HG02885 (cell line): ENCODE measurements around the gene TMEM184B.

Experiments
- ATAC-seq: cut with Tn5 transposase; IDR thresholded peaks from one replicate; pipeline ENCODE4 v1.9.1; 2021; ENCODE audit warnings: mild to moderate bottlenecking; ENCODE audit not compliant: unreplicated experiment, poor library complexity

TMEM184B gene

DNA sequence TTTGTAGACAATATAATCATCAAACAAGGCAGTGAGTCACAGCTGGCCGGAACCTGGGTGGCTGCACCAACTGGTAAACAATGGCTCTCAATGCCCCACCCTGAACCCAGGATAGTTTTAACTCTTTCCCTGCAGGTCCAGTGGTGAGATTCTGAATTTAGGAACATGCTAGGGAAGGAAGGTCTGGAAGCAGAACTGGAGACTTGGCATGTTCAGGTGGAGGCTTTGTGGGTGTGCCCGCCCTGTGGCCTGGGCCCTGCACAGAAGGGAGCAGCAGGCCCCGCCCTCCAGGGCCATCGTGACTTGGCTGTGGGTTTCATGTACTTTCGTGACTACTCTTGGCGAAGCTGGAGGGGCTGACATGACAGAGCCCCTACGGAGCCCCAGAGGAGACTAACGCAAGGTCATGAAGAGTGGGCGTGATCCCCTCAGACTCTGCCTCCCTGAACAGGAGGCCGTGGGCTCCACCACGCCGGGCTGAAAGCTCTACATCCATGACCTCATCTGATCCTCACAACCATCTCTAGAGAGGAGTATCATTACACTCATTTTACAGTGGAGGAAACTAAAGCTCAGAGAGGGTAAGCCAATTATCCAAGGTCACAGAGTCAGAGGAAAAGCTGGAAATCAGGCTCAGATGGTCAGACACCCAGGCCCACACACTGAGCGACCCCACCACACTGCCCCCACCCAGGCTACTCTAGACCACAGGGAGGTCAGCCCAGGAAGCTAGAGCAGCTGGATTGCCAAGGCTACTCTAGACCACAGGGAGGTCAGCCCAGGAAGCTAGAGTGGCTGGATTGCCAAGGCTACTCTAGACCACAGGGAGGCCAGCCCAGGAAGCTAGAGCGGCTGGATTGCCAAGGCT lies 43.7 kb downstream of the TMEM184B start:
- no peak for ATAC-seq

DNA sequence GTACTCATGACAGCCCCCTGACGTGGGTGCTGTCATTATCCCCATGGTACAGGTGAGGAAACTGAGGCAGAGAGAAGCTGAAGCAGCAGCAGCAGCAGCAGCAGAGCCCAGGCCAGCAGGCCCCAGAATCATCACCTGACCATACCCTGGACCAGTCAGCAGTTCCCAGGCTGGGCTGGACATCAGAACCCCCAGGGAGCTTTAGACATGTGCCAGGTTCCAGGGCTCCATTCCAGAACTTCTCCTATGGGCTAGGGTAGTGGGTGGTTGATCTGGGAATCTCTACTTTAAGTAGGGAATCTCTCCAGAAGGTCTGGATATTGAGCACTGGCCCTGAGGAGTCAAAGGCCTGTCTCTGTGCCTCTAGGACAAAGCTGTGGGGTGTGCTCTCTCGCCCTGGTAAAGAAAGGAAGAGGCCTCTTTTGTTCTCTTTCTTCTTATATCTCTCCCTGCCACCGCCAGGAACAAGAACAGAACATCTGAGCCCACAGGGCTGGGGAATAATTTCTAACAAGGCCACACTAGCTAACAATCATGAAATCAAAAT lies 44.4 kb downstream of the TMEM184B start:
- no peak for ATAC-seq

GRCh38 chr22:38226853-38227649 lies 45.8 kb downstream of the TMEM184B start:
- no peak for ATAC-seq

DNA sequence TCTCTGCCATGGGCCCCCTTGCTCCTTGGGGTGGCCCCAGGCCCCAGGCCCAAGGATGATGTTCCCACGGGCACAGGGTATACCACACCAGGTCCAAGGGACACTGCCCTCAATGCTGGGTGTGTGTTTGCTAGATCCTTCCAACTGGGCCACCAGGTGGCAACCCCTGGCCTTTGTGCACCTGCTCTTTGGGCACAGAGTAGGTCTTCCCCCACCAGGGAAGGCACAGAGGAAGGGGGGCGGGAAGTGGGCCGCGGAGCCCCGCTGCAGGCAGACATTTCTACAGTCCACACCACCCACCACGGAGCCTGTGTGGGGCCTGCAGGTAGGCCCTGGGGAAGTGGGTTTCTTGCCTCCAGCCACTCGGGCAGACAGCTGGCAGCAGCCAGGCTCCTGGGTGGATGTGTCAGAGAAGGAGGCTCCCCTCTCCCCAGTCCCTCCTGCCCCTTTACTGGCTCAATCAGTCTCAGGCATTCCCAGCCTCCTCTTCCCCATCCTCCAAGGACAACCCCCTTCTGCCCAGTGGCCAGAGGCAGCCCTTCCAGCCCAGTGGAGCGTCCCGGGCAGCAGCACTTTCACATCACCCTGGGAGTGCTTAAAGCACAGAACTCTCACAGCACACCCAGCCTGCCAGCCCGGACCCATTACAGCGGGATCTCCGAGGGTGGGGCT lies 49.4 kb downstream of the TMEM184B start:
- ATAC-seq = no peak

- ATAC-seq = no peak
Observed at GRCh38 chr22:38222797-38223119, 50.1 kb downstream of the TMEM184B start.

DNA sequence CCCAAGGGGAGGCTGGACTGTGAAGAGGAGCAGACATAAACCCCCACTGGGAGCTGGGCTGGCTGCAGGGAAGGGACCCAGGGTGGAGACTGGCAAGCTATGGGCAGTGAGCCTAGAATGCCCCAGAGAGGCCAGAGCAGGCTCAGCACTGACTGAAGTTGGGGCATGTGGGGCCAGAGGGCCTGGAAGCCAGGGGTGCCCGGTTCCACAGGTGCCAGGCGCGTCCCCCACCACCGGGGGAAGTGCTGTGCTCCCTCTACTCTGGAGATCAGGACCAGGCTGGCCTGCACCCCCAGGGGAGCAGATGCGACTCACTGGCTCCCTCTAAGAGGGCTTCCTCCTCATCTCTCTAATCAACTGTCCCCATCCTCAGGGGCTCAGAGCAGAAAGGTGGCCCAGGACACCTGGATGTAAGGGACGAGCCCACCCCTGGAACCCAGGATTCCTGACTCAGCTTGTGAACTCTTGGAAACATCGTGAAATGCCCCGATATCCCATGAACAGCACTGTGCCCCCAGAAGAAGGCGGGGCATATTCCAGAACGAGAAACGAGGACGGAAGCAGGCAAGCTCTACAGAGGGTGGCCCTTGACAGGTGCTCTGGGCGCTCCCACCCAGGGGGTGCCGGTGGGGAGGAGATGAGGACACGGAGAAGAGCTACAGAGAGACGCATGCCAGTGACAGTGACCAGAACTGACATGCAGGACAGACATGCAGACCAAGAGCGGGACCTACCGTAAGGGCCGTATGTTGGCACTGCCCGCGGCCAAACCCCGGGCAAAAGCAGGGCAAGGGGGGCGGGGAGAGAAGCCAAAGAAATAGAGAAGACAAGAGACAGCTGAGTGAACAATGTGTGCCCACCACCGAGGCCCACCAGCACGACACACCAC lies 50.7 kb downstream of the TMEM184B start:
- no peak for ATAC-seq

DNA sequence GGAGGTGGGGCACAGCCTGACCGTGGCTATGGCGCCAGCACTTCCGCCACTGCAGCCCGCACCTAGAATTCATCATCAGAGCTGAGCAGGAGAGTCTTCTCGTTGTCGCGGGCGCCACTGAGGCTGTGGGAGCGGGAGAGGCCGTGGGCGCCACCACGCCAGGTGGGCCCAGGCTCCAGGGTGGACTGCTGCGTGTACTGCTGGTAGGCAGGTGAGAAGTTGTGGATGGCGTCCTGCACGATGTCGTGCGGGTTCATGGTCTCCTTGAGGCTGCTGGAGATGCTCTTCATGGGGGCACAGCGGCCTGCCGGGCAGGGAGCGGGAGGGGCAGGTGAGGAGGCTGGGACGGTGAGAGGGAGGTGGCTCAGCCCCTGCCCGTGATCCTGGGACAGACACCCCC lies 51.4 kb downstream of the TMEM184B start:
- no peak for ATAC-seq

- no peak for ATAC-seq
Observed at GRCh38 chr22:38220653-38221386, 52.0 kb downstream of the TMEM184B start.

DNA sequence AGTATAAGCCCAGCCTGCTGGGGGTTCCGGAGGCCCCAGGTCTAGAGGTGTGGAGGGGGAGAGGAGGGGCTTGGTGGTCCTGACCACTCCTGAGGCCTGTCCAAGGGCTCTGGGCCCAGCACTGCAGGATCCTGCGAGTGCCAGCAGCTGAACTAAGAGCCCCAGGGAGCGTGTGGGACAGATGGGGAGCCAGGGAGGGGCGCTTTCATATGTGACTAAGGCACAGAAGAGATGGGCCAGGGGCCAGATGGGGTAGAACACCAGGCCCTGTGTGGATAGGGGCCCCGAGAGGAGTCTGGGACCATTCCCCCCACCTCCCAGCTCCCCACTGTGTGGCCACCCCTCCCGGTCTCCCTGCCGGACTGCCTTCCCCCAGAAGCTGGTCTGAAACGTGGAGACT lies 52.6 kb downstream of the TMEM184B start:
- no peak for ATAC-seq

DNA sequence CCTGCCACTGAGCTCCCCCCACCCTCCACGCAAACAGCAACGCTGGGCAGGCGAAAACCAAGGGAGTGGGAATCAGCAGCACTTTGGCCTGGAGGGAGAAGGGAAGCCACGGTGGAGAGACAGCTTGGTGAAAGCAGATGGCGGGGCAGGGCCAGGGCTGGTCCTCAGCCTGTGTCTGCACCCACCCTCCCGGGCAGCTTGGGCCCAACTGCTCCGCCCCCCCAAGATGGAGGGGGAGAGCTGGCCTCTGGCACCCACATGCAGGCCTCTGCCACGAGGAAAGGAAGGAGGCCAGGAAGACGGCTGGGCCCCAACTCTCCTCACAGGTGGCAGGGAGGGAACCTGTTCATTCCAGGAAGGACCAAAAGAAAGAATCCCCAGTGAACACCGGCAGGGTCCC lies 53.2 kb downstream of the TMEM184B start:
- no peak for ATAC-seq

GRCh38 chr22:38218661-38219622 lies 53.9 kb downstream of the TMEM184B start:
- no peak for ATAC-seq

GRCh38 chr22:38215156-38216038 lies 57.4 kb downstream of the TMEM184B start:
- no peak for ATAC-seq

GRCh38 chr22:38214302-38215056 lies 58.3 kb downstream of the TMEM184B start:
- peak; percentile 61 for ATAC-seq

- ATAC-seq = no peak
Observed at GRCh38 chr22:38213990-38214301, 58.9 kb downstream of the TMEM184B start.

DNA sequence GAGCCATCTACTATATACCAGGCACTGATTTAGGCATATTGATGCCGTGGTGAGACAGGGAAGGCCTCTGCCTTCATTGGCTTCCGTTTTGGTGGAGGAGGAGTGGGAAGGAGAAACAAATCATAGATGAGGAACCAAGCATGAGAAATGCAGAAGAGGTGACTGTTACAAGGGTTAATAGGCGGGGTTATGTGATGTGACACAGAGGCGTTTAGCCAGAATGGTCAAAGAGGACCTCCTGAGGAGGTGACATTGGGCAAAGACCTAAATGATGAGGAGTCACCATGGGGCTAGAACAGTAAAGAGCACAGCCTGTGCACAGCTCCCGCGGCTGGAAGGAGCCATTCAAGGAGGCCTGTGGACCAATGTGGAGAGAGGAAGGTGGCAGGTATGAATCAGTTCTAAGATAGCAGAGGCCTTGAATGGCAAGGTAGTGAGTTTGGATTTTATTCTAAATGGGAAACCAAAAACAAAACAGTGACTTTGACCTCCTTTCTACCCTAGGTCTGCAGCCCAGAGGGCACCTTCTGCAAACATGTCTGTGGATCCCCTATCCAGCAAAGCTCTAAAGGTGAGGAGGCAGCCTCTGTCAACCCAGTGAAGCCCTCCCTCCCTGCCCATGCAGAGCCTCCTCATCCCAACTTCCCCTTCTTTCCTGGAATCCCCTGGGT lies 59.4 kb downstream of the TMEM184B start:
- no peak for ATAC-seq

- ATAC-seq = no peak
Observed at GRCh38 chr22:38212442-38212841, 60.4 kb downstream of the TMEM184B start.
